Measurements from ENCODE around the gene LDAF1.
"Not testable (repeated sequence)": the region's sequence is repeated elsewhere in the genome, so short reads cannot be mapped to it uniquely, and the experiment has no call there.

Gene LDAF1

DNA sequence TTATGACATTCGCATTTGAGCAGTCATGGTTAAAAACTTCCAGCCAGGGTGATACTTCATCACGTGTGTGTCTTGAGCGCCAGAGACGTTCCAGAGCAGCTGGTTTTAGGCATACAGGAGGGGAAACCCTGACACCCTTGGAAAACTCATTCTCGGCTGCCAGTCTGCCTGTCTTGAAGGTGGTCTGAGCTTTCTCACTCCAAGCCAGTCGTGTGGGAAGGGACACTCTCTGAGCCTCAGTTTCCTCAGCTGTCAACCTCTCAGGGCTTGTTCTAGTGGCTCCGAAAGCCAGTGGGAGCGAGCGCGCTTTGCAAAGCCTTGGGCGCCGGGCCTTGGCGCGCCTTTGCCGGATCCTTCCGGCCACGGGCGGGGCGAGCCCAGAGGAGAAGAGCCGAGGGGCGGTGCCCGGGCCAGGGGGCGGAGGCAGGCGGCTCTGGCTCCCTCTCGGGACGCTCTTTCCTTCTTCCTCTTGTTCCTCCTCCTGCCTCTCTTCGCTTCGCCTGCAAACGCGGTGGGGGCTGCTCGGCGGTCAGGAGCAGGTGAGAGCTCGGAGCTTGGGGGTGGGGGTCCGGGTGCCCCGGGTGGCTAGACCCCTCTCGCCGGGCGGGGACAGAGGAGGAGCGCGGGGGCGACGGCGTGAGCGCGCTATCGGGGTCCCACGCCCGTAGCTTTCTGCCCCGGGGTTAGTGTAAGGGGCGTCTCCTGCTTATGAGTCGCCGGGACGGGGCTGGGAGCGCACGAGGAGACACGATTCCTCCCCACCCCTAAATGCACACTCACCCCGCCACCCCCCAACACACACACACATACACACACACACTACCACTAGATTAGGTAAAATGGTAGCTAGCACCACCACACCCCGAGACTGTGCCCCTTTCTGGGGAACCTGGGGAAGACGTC is at the start of gene LDAF1:
TSS of gene LDAF1 (plus strand) at position 467 of the 903 bp plus-strand sequence. CDS start 2,509 bp downstream, outside the sequence.
- peak; percentile 89 for DNase-seq

DNA sequence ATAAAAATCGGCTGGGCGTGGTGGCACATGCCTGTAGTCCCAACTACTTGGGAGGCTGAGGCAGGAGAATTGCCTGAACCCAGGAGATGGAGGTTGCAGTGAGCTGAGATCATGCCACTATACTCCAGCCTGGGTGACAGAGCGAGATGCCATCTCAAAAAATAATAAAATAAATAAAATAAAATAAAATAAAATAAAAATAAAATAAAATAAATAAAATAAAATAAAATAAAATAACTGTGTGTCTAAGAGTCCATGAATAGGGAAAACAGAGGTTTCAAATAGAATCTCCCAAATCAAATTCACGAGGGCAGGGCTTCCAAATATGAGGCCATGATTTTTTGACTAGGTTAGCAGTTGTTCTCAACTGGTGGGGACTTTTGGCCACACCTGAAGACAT is 42.9 kb upstream of the LDAF1 start:
- not testable (repeated sequence) for DNase-seq

DNA sequence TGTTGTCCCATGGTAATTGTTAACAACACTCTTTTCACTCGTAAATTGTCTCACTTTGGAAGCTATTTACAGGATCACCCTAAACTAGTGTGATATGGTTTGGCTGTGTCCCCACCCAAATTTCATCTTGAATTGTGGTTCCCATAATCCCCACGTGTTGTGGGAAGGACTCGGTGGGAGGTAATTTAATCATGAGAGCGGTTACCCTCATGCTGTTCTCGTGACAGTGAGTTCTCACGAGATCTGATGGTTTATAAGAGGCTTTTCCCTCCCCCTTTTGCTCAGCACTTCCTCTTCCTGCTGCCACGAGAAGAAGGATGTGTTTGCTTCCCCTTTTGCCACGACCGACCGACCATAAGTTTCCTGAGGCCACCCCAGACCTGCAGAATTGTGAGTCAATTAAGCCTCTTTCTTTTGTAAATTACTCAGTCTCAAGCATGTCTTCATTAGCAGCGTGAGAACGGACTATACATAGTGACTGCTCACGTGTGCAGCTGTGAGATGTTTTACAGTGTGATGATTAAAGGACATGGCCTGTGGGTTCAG is 42.3 kb upstream of the LDAF1 start:
- DNase-seq: peak; percentile 16

DNA sequence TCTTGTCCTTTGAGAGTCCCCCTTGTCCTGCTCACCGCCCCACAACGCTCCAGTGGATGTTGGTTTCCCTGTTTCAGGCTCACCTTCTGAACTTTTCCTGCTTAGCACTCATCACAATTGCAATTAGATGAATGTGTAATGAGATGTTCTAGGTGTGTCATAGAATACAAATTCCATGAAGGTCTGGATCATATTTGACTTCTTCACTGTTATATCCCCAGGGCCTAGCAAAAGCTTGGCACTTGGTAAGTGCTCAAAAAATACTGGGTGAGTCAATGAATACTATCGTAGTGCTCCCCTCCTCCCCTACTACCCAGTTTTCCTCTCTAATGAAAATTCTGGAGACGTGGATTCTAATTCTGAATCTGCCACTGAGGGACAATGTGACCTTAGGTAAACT is 40.9 kb upstream of the LDAF1 start:
- DNase-seq: no peak

DNA sequence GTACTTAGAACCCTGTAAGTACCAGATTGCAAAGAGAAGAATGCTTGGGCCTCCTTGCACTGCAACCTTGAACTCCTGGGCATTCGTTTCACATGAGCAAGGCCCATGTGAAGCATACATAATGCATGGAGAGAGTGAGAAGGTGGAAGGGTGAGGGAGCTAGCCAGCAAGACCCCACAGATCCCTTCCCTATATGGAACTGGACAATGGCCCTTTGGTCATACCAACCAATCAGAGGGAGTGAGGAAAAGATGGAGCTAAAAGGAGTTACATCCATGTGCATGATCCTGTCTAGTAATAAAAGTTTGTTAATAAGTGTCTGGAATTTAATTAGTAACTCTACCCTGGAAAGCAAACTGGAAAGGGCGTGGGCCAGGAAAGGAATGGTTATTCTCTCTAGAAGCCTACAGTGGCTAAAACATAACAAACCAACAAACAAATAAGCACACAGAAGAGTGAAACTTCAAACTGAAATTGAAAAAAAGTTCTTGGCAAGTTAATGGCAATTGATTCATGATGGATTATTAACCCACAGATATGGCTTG is 37.4 kb upstream of the LDAF1 start:
- no peak for DNase-seq

DNA sequence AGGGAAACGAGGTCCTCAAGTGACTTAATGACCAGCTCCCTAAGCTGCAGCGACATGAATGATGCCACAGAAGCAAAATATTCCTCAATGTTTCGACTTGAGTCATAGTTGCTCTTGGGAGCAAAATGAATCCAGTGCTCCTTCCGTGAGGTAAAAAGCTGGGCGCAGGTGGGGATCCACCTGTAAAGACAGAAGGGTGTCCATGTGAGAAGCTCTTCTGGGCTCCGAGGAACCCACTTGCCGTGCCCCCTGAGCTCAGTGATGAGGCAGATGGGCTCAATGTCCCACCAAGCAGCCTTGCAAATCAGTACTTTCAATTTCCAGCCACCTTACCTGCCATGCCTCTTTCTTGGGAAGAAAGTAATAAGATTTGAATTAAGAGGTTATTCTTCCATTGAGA is 33.3 kb upstream of the LDAF1 start:
- DNase-seq: no peak

DNA sequence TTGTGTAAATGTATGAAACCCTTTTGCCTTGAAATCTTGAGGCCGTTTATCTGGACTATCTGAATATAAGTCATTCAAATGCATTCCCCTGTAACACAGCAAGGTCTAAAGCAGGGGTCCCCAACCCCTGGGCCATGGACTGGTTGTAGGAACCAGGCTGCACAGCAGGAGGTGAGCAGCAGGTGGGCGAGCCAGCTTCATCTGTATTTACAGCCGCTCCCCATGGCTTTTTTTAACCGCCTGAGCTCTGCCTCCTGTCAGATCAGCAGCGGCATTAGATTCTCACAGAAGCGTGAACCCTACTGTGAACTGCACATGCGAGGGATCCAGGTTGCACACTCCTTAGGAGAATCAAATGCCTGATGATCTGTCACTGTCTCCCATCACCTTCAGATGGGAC is 32.0 kb upstream of the LDAF1 start:
- peak; percentile 9 for DNase-seq

DNA sequence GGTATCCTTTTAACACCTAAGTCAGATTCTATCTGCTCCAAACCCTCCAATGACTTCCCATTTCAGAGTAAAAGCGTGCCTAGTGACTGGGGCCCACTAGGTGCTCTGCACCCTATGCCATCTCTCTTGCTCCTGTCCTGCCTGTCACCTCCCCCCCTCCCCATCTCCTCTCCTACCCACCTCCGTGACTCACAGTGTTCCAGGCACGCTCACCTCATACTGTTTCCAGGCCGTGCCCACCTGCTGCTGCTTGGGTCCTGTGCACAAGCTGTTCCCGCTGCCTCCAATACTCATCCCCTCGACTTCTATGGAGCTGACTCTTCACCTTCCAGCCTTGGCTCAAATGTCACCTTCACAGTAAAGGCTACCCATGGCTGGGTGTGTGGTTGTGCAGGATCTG is 29.5 kb upstream of the LDAF1 start:
- no peak for DNase-seq

DNA sequence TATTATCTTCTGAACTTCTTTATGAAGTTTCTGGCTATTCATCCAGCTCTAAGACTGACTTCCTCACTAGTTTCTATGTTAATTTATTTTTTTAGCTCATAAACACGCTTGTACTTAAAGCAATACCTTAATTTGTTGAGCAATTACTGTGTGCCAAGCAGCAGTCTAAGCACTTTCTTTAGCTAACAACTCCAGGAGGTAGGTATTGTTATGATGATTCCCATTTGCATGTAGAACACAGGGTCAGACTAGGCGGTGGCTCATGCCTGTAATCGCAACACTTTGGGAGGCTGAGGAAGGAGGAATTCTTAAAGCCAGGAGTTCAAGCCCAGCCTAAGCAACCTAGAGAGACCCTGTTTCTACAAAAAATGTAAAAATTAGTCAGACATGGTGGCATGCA is 27.7 kb upstream of the LDAF1 start:
- no peak for DNase-seq

DNA sequence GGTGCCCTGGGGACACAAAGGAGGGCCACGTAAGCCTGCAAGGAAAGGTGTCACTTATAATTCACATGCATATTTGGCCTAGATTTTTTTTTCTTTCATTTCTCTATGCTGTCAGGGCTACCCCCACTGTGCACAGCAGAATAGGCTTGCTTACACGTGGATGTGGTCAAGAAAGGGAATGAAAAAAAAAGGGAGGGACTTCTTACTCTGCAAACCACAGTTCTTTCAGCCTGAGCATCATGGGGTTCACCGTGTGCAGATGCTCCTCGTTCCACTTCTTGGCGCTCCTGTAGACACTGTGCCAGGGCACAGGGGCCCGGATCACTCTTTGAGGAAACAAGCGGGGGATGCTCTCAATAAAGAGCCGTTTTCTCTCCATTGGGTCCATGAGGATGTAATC is 24.4 kb upstream of the LDAF1 start:
- DNase-seq: no peak

DNA sequence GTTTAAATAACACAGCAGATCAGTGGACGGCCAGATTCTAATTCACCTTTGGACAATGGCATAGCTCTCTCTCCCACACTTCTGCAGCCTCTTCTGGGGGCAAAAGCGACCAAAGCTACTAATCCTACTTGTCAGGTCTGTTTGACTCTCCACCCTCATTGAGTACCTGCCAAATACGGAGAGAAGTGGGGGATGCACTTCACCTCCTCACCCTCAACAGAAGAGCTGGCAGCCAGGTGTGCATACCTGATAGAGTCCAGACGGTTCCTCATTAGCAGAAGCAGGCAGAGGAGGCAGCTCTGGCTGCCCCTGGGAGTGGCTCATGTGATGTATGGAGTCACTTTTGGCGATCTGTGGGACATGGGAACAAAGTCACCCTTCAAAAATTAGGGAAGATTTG is 12.7 kb upstream of the LDAF1 start:
- no peak for DNase-seq

DNA sequence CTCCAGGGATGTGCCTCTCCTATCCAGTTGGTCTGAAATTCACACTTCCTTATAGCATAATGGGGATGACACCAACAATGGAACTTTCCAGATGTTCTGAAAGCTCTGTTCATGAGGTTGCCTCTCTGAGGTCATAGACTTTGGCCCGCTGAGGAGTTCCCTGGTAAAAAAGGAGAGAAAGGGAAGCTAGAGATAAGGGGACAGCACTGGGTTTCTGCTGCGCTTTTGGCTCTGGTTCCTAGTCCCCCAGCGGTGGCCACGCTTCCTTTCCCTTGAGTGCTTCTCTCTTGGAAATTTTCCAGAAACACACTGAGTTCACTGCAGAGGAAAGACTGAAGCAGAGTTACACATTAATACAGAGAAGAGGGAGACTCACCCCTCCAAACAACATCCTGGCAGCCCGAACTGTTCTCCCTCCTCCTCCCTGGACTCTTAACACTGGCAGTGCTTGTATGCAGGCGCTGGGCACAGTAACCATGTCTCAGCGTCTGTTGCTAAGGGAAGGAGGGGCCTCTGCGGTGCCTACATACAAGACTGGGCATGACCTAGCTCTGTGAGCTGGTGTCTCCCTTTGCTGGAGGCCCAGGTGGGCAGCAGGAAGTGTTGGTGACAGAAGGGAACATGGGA is 8.0 kb upstream of the LDAF1 start, which contains the start of gene DNAH3:
TSS of gene DNAH3 (minus strand) at position 472 of the 627 bp plus-strand sequence. CDS start 527 bp downstream, outside the sequence.
- no peak for DNase-seq

DNA sequence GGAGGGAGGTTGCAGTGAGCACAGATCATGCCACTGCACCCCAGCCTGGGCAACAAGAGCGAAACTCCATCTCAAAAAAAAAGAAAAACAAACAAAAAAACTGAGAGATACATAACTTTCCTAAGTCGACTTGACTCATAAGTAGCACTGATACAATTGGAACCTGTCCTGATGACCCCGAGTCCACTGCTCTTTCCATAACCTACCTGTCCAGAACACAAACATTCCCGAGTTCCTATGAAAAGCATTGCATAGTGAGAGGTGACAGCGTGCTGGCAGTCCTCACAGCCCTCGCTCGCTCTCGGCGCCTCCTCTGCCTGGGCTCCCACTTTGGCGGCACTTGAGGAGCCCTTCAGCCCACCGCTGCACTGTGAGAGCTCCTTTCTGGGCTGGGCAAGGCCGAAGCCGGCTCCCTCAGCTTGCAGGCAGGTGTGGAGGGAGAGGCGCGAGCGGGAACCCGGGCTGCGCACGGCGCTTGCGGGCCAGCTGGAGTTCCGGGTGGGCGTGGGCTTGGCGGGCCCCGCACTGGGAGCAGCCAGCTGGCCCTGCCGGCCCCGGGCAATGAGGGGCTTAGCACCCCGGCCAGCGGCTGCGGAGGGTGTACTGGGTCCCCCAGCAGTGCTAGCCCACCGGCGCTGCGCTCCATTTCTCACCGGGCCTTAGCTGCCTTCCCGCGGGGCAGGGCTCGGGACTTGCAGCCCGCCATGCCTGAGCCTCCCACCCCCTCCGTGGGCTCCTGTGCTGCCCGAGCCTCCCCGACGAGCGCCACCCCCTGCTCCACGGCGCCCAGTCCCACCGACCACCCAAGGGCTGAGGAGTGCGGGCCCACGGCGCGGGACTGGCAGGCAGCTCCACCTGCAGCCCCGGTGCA is 6.1 kb upstream of the LDAF1 start:
- DNase-seq: not testable (repeated sequence)

DNA sequence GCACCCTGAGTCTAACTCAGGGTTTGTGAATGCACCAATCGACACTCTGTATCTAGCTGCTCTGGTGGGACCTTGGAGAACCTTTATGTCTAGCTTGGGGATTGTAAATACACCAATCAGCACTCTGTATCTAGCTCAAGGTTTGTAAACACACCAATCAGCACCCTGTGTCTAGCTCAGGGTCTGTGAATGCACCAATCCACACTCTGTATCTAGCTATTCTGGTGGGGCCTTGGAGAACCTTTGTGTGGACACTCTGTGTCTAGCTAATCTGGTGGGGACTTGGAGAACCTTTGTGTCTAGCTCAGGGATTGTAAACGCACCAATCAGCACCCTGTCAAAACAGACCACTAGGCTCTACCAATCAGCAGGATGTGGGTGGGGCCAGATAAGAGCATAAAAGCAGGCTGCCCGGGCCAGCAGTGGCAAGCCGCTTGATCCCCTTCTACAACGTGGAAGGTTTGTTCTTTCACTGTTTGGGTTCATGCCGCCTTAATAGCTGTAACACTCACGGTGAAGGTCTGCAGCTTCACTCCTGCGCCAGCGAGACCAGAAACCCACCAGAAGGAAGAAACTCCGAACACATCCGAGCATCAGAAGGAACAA is 5.2 kb upstream of the LDAF1 start:
- DNase-seq: not testable (repeated sequence)

DNA sequence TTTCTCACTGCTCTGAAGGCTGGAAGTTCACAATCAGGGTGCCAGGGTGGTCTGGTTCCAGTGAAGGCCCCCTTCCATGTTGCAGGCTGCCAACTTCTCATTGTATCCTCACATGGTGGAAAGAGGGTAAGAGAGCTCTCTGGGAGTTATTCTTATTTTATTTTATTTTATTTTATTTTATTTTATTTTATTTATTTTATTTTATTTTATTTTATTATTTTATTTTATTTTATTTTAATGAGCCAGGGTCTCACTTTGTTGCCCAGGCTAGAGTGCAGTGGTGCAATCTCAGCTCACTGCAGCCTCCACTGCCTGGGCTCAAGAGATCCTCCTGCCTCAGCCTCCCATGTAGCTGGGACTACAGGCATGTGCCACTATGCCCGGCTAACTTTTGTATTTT is 2.5 kb upstream of the LDAF1 start:
- not testable (repeated sequence) for DNase-seq

DNA sequence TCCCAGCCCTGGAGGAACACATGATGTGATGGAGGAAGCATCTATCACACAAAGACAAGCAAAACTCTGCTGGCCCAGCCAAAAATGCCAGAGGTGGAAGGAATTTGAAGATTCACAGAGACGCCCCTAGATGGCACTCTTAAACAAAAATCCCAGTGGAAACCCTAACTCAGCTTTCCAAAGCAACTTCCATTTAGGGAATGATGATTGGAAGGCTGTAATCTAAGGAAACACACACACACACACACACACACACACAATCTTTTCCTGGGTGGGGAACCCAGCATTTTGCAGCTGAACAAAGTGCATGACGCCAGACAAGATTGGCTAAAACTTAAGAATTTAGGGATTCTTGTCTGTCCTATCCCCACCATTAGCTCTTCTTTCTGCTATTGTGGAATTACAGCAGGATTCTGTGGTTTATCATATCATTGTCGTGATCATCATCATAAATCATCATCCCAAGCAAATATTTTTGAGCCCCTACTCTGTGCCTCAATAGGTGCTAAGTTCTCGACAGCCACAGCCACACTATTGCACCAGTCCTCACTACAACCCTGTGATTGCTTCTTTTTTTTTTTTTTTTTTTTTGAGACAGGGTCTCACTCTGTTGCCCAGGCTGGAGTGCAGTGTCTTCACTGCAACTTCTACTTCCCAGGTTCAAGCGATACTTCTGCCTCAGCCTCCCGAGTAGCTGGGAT is 1.6 kb upstream of the LDAF1 start:
- peak; percentile 93 for DNase-seq

DNA sequence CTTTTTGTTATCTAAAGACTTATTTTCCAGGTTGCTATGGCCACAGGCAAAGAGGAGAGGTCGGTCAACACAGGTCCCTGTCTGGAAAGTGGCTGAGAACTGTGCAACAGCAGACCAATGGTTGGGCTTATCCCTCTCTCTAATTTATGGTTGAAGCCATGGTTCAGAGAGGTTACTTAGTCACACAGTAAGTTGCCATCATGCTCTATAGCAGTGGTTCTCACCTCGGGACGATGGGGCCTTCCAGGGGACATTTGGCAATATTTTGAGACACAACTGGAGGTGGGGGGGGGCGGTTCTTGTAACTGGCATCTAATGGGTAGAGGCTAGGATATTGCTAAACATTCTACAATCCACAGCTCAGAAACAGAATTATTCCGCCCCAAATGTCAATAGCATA is 842 bp upstream of the LDAF1 start:
- DNase-seq: no peak

DNA sequence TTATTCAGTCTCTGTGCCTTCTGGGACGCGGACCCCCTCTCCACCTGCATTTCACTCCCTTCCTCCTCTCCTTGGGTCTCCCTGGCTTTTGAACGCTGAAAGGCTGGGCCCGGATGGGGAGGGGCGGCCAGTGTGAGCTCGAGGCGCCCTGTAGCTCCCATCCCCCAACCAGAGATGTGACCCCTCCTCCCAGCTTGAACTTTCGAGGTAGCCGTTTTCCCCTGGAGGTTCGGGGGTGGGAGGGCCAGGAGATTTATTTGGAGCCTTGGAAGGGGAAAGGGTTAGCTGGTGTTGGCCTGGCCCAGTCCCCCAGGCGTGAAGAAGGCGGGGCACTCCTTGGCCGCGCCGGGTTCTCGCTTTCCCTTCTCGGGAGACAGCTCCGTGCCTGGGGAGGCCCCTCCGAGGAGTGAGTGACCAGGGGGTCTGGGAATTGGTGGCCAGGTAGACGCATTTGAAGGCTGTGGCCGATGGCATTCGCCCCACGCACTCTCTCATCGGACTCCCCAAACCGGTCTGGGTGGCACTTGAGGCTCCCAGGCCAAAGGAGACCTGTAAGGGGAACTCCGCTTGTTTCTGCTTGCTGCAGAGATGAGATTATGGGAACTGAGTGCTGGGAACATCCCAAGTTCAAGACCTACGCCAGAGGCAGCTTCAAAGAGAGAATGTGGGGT is 942 bp downstream of the LDAF1 start:
- DNase-seq: peak; percentile 25

DNA sequence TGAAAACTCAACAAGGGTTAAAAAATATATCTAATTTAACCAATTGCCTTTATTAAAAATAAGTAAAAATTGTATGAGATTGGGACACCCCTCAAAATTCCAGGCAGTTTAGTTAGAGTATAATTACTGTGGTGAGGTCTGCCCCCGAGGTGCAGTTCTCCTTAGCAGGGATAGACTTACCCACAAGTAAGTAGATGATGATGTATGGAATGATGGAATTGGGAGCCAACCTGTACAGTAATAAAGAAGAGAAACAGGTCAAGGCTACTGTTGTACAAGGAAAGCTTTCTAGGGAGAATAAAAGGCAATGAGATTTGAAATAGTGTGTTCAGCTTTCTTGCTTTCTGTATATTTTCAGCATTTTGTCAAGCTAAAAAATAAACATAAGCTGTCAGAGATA is 1.8 kb downstream of the LDAF1 start:
- no peak for DNase-seq

DNA sequence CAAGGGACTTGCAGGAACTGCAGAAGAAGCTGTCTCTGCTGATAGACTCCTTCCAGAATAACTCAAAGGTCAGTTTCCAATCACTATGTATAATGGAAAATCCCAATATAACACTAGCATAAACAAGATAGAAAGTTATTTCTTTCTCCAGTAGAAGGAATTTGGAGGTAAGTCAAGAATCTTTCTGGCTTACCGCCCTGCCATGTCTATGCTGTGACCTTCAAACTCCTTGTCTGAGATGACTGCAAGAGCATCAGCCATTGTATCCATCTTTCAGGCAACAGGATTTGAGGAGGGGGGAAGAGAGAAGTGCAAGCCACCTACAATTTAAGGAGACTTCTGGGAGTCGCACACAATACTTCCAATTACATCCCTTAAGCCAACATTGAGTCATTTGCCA is 2.7 kb downstream of the LDAF1 start:
- no peak for DNase-seq

DNA sequence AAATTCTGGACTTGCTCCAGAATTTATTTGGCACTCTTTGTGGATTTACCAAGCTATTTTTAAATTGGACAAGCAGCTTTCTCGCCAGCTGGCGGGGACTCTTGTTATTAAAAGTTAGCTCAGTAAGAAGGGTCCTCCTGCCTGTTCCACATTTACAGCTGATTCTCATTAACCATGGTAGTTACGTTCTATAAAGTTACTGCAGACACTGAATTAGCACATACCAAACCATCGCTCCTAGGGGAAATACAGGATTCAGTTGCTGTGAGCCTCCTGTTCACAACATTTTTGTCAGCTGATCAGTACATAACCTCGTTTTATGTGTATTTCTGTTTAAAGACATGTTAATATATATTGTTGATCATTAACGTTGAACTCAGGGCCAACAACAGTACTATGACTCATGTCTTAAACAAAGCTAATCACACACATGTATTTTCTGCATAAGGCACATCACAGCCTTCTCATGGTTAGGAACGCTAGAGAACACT is 4.2 kb downstream of the LDAF1 start:
- peak; percentile 28 for DNase-seq
